Osteoblast (primary cell): ENCODE measurements around the gene TNPO3. TPM values are rescaled to one million over a fixed set of nuclear protein-coding genes. Genes with fewer than 3 reads are reported as not detected.

ENCODE experiments used
- DNase-seq: peaks from one replicate; pipeline ENCODE4 v3.0.0; 2011; ENCODE audit warnings: low spot score, mixed read lengths; ENCODE audit not compliant: insufficient read length; ENCODE audit errors: missing footprints
- H2AFZ ChIP-seq: 2 replicates; pipeline ENCODE4 v1.6.0; 2011; ENCODE audit warnings: mild to moderate bottlenecking, low read length
- H3K27ac ChIP-seq: 2 replicates; pipeline ENCODE4 v1.5.1; 2011; ENCODE audit warnings: mild to moderate bottlenecking, low read depth, low read length, moderate library complexity
- H3K27me3 ChIP-seq: 2 replicates; pipeline ENCODE4 v1.6.0; 2012; ENCODE audit warnings: mild to moderate bottlenecking, control low read depth, inconsistent platforms, low read length, moderate library complexity; ENCODE audit not compliant: insufficient read depth
- H3K36me3 ChIP-seq: 2 replicates; pipeline ENCODE4 v1.5.1; 2011; ENCODE audit warnings: mild to moderate bottlenecking, low read length, control low read depth, moderate library complexity; ENCODE audit not compliant: insufficient read depth
- H3K4me1 ChIP-seq: 2 replicates; pipeline ENCODE4 v1.5.1; 2011; ENCODE audit warnings: mild to moderate bottlenecking, low read length, control low read depth, moderate library complexity; ENCODE audit not compliant: insufficient read depth
- H3K4me2 ChIP-seq: 2 replicates; pipeline ENCODE4 v1.6.0; 2011; ENCODE audit warnings: mild to moderate bottlenecking, low read length; ENCODE audit not compliant: insufficient read depth
- H3K4me3 ChIP-seq: fragments of 200-600 bp; sonication (generic); 3 replicates; pipeline ENCODE4 v1.5.1; 2012; ENCODE audit warnings: mild to moderate bottlenecking, low read length, inconsistent platforms; ENCODE audit not compliant: insufficient read depth
- H3K79me2 ChIP-seq: 2 replicates; pipeline ENCODE4 v1.6.0; 2012; ENCODE audit warnings: mild to moderate bottlenecking, low read length, control low read depth, inconsistent platforms; ENCODE audit not compliant: insufficient read depth
- H3K9me3 ChIP-seq: 2 replicates; pipeline ENCODE4 v1.5.1; 2011; ENCODE audit warnings: low read depth, low read length, control low read depth
- H4K20me1 ChIP-seq: 2 replicates; pipeline ENCODE4 v1.6.0; 2012; ENCODE audit warnings: mild to moderate bottlenecking, low read length, control low read depth; ENCODE audit not compliant: insufficient read depth
- total RNA-seq: library from RNA; depleted of rRNA; stranded (reverse); fragments of >200 nt; gene quantifications from 2 replicates; pipeline ENCODE4 v1.2.3, GENCODE V29; 2012
- TF ChIP-seq, protein P1 (sequence below): IDR thresholded peaks from 2 replicates; pipeline ENCODE4 v1.5.1; 2011; ENCODE audit warnings: mild to moderate bottlenecking, low read depth, low read length, moderate library complexity; ENCODE audit errors: extremely low read depth

TNPO3 gene
- total RNA-seq, 1 donor = 56.1 TPM

DNA sequence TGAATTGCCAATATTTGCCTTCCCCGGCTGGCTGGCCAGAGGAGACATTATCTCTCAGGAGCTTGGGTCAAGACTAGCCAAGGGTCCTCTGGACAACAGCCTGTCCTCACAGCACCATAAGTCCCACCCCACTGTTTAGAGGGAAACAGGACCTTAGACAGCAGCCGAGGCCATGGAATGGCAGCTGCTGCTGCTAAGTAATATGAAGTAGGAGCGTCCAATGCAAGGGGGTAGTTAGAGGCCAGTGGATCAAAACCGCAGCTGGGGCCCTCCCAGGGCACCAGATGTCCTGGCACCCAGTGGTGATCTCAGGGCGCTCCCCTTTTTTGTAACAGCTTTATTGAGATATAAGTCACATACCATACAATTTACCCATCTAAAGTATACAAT is 131.5 kb downstream of the TNPO3 start:
- Histone ChIP-seq H3K4me1 (no peaks in the 10 kb centered on the region), H4K20me1 (no peaks in the 10 kb centered on the region), H3K27ac (no peak overlapping the region), H3K27me3 (peaks cover 63% of the 10 kb centered on the region), H3K36me3 (no peaks in the 10 kb centered on the region), H3K4me3 (no peak overlapping the region), H3K79me2 (no peaks in the 10 kb centered on the region), H2AFZ (no peak overlapping the region), H3K4me2 (no peak overlapping the region), H3K9me3 (no peaks in the 10 kb centered on the region)
- DNase-seq = peak; percentile 65
- TF ChIP-seq, protein P1, sequence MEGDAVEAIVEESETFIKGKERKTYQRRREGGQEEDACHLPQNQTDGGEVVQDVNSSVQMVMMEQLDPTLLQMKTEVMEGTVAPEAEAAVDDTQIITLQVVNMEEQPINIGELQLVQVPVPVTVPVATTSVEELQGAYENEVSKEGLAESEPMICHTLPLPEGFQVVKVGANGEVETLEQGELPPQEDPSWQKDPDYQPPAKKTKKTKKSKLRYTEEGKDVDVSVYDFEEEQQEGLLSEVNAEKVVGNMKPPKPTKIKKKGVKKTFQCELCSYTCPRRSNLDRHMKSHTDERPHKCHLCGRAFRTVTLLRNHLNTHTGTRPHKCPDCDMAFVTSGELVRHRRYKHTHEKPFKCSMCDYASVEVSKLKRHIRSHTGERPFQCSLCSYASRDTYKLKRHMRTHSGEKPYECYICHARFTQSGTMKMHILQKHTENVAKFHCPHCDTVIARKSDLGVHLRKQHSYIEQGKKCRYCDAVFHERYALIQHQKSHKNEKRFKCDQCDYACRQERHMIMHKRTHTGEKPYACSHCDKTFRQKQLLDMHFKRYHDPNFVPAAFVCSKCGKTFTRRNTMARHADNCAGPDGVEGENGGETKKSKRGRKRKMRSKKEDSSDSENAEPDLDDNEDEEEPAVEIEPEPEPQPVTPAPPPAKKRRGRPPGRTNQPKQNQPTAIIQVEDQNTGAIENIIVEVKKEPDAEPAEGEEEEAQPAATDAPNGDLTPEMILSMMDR = no peak

DNA sequence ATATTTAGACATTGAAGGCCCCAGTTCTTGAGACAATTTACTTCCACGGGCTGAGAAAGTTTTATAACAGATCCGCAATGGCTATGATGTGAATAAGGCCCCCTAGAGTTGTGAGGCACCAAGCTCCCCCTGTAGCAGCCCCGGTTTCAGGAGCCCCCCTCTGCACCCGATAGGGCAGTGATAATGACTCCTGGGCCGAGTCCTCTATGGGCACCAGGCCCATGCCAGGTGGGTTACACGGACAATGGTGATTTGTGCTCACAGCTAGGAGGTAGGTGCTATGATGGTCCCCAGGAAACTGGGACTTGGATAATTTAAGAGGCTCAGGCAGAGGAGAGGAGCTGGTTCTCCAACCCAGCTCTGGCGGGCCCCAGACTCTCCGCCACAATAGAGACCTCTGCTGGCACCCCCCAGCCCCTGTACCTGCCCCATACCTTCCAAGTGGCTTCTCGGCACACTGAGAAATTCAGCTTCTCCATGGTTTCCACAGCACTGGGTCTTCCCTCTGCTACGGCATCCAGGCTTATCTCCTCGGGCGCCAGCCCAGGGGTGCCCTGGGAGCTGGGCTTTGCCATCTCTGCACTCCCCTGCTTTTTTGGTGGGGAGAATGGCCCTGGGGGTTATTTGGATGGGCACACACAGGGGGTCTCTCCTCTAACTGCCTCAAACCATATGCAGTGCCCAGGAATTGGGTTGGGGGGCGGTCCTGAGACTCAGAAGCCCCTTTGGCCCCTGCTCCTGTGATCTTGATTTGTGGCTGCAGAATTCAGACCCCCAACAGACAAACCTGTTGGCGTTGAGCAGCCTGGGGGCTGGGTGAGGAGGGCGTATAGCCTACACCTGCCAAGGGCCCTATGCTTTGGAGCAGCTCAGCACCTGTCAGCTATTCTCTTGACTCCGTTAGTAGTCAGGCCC is 132.2 kb downstream of the TNPO3 start:
- TF ChIP-seq, protein P1 = no peak
- H4K20me1 ChIP-seq = no peaks in the 10 kb centered on the region
- no peaks in the 10 kb centered on the region for H3K79me2 ChIP-seq
- no peak overlapping the region for H3K27ac ChIP-seq
- H2AFZ ChIP-seq = no peak overlapping the region
- no peak overlapping the region for H3K4me3 ChIP-seq
- H3K4me1 ChIP-seq = no peaks in the 10 kb centered on the region
- peak; percentile 66 for DNase-seq
- no peak overlapping the region for H3K4me2 ChIP-seq
- H3K27me3 ChIP-seq = peaks cover 67% of the 10 kb centered on the region
- no peaks in the 10 kb centered on the region for H3K36me3 ChIP-seq
- H3K9me3 ChIP-seq = no peaks in the 10 kb centered on the region

DNA sequence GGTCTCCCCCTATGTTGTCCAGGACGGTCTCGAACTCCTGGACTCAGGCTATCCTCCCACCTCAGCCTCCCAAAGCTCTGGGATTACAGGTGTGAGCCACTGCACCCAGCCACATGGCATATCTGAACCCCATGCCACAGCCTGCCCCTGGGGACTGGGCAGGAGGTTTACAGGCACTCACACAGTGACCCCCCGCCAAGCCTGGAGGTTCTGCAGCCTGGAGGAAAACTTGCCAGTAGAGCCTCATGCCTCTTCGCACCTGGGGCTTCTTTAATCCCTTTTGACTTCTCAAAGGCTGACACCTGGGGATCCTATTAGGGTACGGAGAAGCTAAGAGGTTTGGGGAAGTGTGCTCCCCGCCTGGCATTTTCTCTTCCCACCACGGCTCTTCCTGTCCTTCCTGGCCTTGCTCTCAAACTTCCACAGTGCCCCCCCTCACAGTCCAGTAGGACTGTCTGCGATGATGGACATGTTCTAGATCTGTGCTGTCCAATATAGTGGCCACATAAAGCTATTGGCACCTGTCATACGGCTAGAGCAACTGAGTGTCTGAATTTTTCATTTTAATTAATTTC is 133.0 kb downstream of the TNPO3 start:
- H4K20me1 ChIP-seq = no peaks in the 10 kb centered on the region
- peak; percentile 58 for DNase-seq
- TF ChIP-seq, protein P1 = no peak
- no peaks in the 10 kb centered on the region for H3K79me2 ChIP-seq
- H3K27ac ChIP-seq = no peak overlapping the region
- no peaks in the 10 kb centered on the region for H3K4me1 ChIP-seq
- no peak overlapping the region for H3K4me2 ChIP-seq
- peaks cover 70% of the 10 kb centered on the region for H3K27me3 ChIP-seq
- no peaks in the 10 kb centered on the region for H3K36me3 ChIP-seq
- no peak overlapping the region for H2AFZ ChIP-seq
- no peak overlapping the region for H3K4me3 ChIP-seq
- H3K9me3 ChIP-seq = no peaks in the 10 kb centered on the region

DNA sequence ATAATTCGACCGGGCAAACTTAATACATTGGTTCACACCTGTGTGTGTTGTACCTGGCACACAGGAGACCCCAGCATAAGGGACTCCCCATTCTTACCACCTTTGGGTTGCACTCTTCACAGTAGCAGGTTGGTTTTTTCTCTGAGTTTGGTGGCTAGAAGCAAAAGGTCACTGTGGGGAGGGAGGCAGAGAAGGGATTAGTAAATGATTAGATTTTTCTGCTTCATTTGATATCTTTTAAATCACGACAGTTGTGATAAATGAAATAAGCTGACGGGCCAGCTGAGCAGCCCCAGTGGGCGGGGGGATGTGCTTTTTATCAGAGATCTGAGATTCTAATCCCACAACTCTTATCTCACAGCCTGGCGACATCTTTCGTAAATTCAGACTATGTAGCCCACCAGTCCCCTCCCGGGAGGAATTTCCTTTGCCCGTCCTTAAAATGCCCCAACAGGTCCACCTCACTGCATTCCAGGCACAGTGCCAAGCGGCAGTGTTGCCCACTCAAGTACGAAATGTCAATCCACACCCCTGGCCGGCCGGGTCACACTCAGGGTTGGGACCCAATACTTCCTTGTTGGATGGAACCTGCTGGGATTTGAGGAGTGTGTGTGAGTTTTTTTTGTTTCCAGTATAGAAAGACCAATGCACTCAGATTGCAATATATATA is 133.9 kb downstream of the TNPO3 start:
- H4K20me1 ChIP-seq = no peaks in the 10 kb centered on the region
- DNase-seq = no peak
- H2AFZ ChIP-seq = no peak overlapping the region
- H3K79me2 ChIP-seq = no peaks in the 10 kb centered on the region
- H3K36me3 ChIP-seq = no peaks in the 10 kb centered on the region
- H3K9me3 ChIP-seq = no peaks in the 10 kb centered on the region
- TF ChIP-seq, protein P1 = no peak
- no peaks in the 10 kb centered on the region for H3K4me1 ChIP-seq
- H3K4me3 ChIP-seq = no peak overlapping the region
- H3K27ac ChIP-seq = no peak overlapping the region
- peaks cover 73% of the 10 kb centered on the region for H3K27me3 ChIP-seq
- no peak overlapping the region for H3K4me2 ChIP-seq
